OCI-LY7 (cell line): Measurements from ENCODE around the gene CEP70. TPM values are rescaled to one million over a fixed set of nuclear protein-coding genes. Genes with fewer than 3 reads are reported as not detected.

Experiments
- BruUV-seq: library from RNA; stranded (reverse); fragments of 400-500 nt; replicated peaks from 2 replicates; lab custom pipeline; 2021; lab: Mats Ljungman, UMichigan
- CTCF ChIA-PET: fragments of 300-600 bp; sonication (Branson Sonifier 250); formaldehyde crosslinking; loops from one replicate; lab custom pipeline; 2022; ENCODE audit warnings: antibody characterized with exemption; ENCODE audit not compliant: unreplicated experiment; lab: Charles Lee
- POLR2A ChIA-PET: fragments of 300-600 bp; sonication (Branson Sonifier 250); formaldehyde crosslinking; loops from one replicate; lab custom pipeline; 2022; ENCODE audit warnings: antibody characterized with exemption; lab: Charles Lee
- DNase-seq: peaks from one replicate; pipeline ENCODE4 v3.0.0-alpha.2; 2015; ENCODE audit warnings: low spot score
- H2AFZ ChIP-seq: fragments of 200-600 bp; sonication (generic), shearing (Covaris generic); 2 replicates; pipeline ENCODE4 v1.6.1; 2014; ENCODE audit warnings: mild to moderate bottlenecking, antibody characterized with exemption, low read length, moderate library complexity
- H3K27ac ChIP-seq: fragments of 200-600 bp; sonication (generic); 2 replicates; pipeline ENCODE4 v1.5.1; 2014; ENCODE audit warnings: mixed run types, low read depth, mild to moderate bottlenecking, moderate library complexity, low read length, inconsistent platforms; ENCODE audit not compliant: poor library complexity, severe bottlenecking
- H3K36me3 ChIP-seq: fragments of 200-600 bp; sonication (generic); 2 replicates; pipeline ENCODE4 v1.6.1; 2014; ENCODE audit warnings: mild to moderate bottlenecking, antibody characterized with exemption, low read length, moderate library complexity, mixed read lengths; ENCODE audit not compliant: insufficient read depth
- H3K4me1 ChIP-seq: fragments of 200-600 bp; sonication (generic); 2 replicates; pipeline ENCODE4 v1.5.1; 2014; ENCODE audit warnings: mild to moderate bottlenecking, low read length; ENCODE audit not compliant: insufficient read depth, poor library complexity, severe bottlenecking
- H3K4me2 ChIP-seq: fragments of 200-600 bp; sonication (generic); 2 replicates; pipeline ENCODE4 v1.6.1; 2014; ENCODE audit warnings: mild to moderate bottlenecking, low read length
- H3K4me3 ChIP-seq: fragments of 200-600 bp; sonication (generic); 2 replicates; pipeline ENCODE4 v1.5.1; 2014; ENCODE audit warnings: mild to moderate bottlenecking, low read depth, low read length; ENCODE audit not compliant: poor library complexity, severe bottlenecking
- H3K79me2 ChIP-seq: fragments of 200-600 bp; sonication (generic); 2 replicates; pipeline ENCODE4 v1.6.1; 2016; ENCODE audit warnings: low read depth, mild to moderate bottlenecking, low read length, moderate library complexity, mixed read lengths; ENCODE audit not compliant: insufficient read depth
- H3K9me2 ChIP-seq: fragments of 200-600 bp; sonication (generic); 2 replicates; pipeline ENCODE4 v1.6.1; 2016; ENCODE audit warnings: mild to moderate bottlenecking, low read length, mixed read lengths; ENCODE audit not compliant: insufficient read depth
- H3K9me3 ChIP-seq: fragments of 200-600 bp; sonication (generic); 2 replicates; pipeline ENCODE4 v1.6.1; 2014; ENCODE audit warnings: mild to moderate bottlenecking, mixed run types, low read length, mixed read lengths
- H4K20me1 ChIP-seq: fragments of 200-600 bp; sonication (generic); 2 replicates; pipeline ENCODE4 v1.6.1; 2014; ENCODE audit warnings: mild to moderate bottlenecking, antibody characterized with exemption, low read length, moderate library complexity, mixed read lengths; ENCODE audit not compliant: insufficient read depth
- EZH2phosphoT487 ChIP-seq: fragments of 200-600 bp; sonication (generic); IDR thresholded peaks from 2 replicates; pipeline ENCODE4 v1.6.1; 2018; ENCODE audit warnings: low read depth, borderline replicate concordance, mild to moderate bottlenecking, mixed run types, antibody characterized with exemption, low read length, moderate library complexity, mixed read lengths
- intact Hi-C: fragments of 100-400 bp; cut with micrococcal nuclease; formaldehyde crosslinking; loops from one replicate; pipeline ENCODE4 v1.10.0; 2022; ENCODE audit not compliant: unreplicated experiment
- total RNA-seq, 2 experiments: library from RNA; depleted of rRNA in 1 of 2; stranded (reverse); fragments of >200 nt in 1 of 2; shearing (Covaris generic) in 1 of 2; gene quantifications; 2 replicates each; pipeline ENCODE4 v1.2.3, GENCODE V29; 2014 to 2022
- TF ChIP-seq, protein P1 (sequence below): fragments of 200-600 bp; sonication (generic); conservative IDR thresholded peaks from 2 replicates; pipeline ENCODE4 v1.5.1; 2014; ENCODE audit warnings: mild to moderate bottlenecking, antibody characterized with exemption, low read length, moderate library complexity, mixed read lengths

Gene CEP70
- total RNA-seq, 2 experiments from 2014 or later: 29.2 to 32.3 TPM

DNA sequence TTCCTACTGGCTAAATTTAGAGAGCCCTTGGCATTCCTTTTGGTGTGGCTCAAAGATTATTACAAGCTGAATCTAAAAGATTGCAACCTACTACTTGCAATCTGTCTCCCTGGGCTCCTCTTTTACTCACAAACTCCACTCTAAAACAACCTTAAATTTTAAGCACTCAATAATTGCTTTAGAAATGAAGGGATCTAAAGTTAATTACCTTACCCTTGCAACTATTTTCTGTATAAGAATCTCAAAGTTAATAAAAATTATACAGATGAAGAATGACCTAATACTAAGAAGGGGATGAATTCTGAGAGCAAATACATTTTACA, 99.5 kb downstream of the CEP70 start:
- Histone ChIP-seq H3K9me3 (no peaks in the 10 kb centered on the region), H3K79me2 (no peaks in the 10 kb centered on the region), H4K20me1 (no peaks in the 10 kb centered on the region), H3K4me2 (no peak overlapping the region), H3K4me1 (no peaks in the 10 kb centered on the region), H3K9me2 (no peaks in the 10 kb centered on the region), H3K4me3 (no peak overlapping the region), H2AFZ (no peak overlapping the region), H3K36me3 (peaks cover 11% of the 10 kb centered on the region; the same call in 1 of the 2 replicates), H3K27ac (no peak overlapping the region)
- no peak for TF ChIP-seq EZH2phosphoT487
- TF ChIP-seq, protein P1, sequence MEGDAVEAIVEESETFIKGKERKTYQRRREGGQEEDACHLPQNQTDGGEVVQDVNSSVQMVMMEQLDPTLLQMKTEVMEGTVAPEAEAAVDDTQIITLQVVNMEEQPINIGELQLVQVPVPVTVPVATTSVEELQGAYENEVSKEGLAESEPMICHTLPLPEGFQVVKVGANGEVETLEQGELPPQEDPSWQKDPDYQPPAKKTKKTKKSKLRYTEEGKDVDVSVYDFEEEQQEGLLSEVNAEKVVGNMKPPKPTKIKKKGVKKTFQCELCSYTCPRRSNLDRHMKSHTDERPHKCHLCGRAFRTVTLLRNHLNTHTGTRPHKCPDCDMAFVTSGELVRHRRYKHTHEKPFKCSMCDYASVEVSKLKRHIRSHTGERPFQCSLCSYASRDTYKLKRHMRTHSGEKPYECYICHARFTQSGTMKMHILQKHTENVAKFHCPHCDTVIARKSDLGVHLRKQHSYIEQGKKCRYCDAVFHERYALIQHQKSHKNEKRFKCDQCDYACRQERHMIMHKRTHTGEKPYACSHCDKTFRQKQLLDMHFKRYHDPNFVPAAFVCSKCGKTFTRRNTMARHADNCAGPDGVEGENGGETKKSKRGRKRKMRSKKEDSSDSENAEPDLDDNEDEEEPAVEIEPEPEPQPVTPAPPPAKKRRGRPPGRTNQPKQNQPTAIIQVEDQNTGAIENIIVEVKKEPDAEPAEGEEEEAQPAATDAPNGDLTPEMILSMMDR: no peak
- no peak for DNase-seq
- CTCF ChIA-PET: no interaction called here
- no TSS peak for BruUV-seq
- POLR2A ChIA-PET: no interaction called here
- intact Hi-C loops: no loop called here

DNA sequence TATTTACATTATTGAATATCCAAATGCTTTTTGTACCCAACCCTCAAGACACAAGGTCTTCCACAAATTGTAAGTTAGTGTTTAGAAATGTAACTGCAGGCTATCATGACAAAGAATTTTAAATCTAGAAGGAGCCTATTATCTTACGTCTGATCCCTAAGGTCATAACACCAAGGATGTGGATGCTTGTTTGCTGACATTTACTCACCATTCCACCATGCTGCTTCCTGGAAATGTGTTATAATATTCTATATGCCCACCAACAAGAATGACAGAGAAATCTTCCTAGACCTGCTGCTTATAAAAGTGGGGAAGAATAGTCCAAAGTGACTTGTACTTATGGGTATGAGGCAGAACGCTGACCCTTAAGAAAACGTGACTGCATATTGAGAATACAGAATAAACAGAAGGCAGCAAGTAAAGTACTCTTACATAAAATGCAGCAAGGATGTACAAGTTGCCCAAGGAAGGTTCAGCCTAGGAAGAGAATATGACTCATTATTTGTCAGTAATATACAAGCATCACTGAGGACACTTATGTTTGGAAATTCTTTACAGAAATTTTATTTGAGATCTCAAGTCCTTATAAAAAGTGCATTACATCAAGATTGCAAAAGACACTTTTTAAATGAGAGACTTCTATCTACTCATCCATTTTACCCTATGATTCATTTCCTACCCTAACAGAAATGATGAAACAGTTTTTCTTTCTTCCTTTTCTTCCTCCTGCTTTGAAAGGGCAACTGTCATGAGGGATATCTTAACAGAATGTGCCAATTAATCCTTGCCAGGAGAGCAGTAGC, 100.1 kb downstream of the CEP70 start:
- no peaks in the 10 kb centered on the region for H3K9me3 ChIP-seq
- no peaks in the 10 kb centered on the region for H4K20me1 ChIP-seq
- no peaks in the 10 kb centered on the region for H3K4me1 ChIP-seq
- no peaks in the 10 kb centered on the region for H3K79me2 ChIP-seq
- no peak overlapping the region for H2AFZ ChIP-seq
- H3K4me2 ChIP-seq: no peak overlapping the region
- ChIA-PET CTCF (no interaction called here), POLR2A (no interaction called here)
- no TSS peak for BruUV-seq
- peaks cover 8% of the 10 kb centered on the region; the same call in 1 of the 2 replicates for H3K36me3 ChIP-seq
- H3K9me2 ChIP-seq: no peaks in the 10 kb centered on the region
- TF ChIP-seq EZH2phosphoT487: no peak
- TF ChIP-seq, protein P1: no peak
- no peak overlapping the region for H3K27ac ChIP-seq
- H3K4me3 ChIP-seq: no peak overlapping the region
- no peak for DNase-seq
- intact Hi-C loops: no loop called here

DNA sequence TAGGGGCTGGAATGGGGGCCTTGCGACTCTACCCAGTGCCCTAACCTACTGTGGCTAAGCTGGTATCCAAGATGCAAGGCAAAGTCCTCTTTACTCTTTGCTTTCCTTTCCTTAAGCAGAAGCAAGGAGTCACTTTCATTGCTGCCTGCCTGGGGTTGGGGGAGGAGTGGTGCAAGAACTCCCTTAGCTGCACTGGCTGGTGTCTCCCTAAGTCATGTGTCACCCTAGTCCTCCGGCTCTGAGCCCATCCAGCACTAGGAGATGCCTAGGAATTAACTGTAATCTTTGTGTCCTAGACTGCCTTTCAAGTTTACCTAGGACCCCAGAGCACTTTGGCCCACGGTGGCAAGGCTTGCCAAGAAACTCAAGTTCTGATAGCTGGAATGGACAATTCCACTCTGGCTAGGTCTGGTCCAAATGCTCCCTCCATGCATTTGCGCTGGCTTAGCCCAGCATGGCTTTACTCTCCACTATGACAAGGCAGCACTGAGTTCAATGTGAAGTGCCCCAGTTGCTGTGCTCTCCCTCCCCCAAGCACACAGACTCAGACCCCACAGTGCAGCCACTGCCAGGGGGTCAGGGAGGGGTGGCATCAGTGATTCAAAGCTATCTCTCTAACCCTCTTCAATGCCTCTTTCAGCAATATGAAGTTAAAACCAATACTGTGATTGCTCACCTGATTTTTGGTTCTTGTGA, 100.9 kb downstream of the CEP70 start:
- Histone ChIP-seq H3K79me2 (no peaks in the 10 kb centered on the region), H3K4me2 (no peak overlapping the region), H3K4me1 (no peaks in the 10 kb centered on the region), H3K4me3 (no peak overlapping the region), H3K9me2 (no peaks in the 10 kb centered on the region), H3K36me3 (peaks cover 8% of the 10 kb centered on the region; the same call in 1 of the 2 replicates), H3K9me3 (no peaks in the 10 kb centered on the region), H4K20me1 (no peaks in the 10 kb centered on the region), H3K27ac (no peak overlapping the region), H2AFZ (no peak overlapping the region)
- CTCF ChIA-PET: no interaction called here
- POLR2A ChIA-PET: no interaction called here
- no TSS peak for BruUV-seq
- DNase-seq: no peak
- TF ChIP-seq, protein P1: no peak
- no peak for TF ChIP-seq EZH2phosphoT487
- intact Hi-C loops: no loop called here
